ENCODE measurements around the gene SINHCAF.
"Not testable (repeated sequence)": the region's sequence is repeated elsewhere in the genome, so short reads cannot be mapped to it uniquely, and the experiment has no call there.

The SINHCAF gene

GRCh38 chr12:31260840-31261239 is 65.1 kb downstream of the SINHCAF start:
- FAIRE-seq: no peak

- no peak for FAIRE-seq
These were observed 66.6 kb downstream of the SINHCAF start for GRCh38 chr12:31259136-31259886.

- no peak for FAIRE-seq
These were observed 68.2 kb downstream of the SINHCAF start for GRCh38 chr12:31257784-31258183.

- FAIRE-seq: peak; percentile 92
These were observed 74.0 kb downstream of the SINHCAF start for GRCh38 chr12:31251707-31252611.

- no peak for FAIRE-seq
These were observed 75.8 kb downstream of the SINHCAF start for GRCh38 chr12:31250179-31250578.

GRCh38 chr12:31249356-31249755 is 76.6 kb downstream of the SINHCAF start:
- no peak for FAIRE-seq

GRCh38 chr12:31248815-31249214 is 77.1 kb downstream of the SINHCAF start:
- FAIRE-seq: no peak

GRCh38 chr12:31248337-31248736 is 77.6 kb downstream of the SINHCAF start:
- no peak for FAIRE-seq

- no peak for FAIRE-seq
These were observed 79.5 kb downstream of the SINHCAF start for GRCh38 chr12:31246470-31246850.

GRCh38 chr12:31245822-31246469 is 80.0 kb downstream of the SINHCAF start:
- FAIRE-seq: no peak

GRCh38 chr12:31242418-31242817 is 83.5 kb downstream of the SINHCAF start:
- FAIRE-seq: not testable (repeated sequence)

GRCh38 chr12:31238764-31239387 is 87.1 kb downstream of the SINHCAF start:
- FAIRE-seq: no peak

- FAIRE-seq: not testable (repeated sequence)
These were observed 87.6 kb downstream of the SINHCAF start for GRCh38 chr12:31238333-31238732.

GRCh38 chr12:31236998-31237637 is 88.8 kb downstream of the SINHCAF start:
- no peak for FAIRE-seq

- FAIRE-seq: no peak
These were observed 90.0 kb downstream of the SINHCAF start for GRCh38 chr12:31235868-31236395.

- no peak for FAIRE-seq
These were observed 90.7 kb downstream of the SINHCAF start for GRCh38 chr12:31234955-31235867.

- no peak for FAIRE-seq
These were observed 91.7 kb downstream of the SINHCAF start for GRCh38 chr12:31234053-31234840.

GRCh38 chr12:31233061-31233730 is 92.8 kb downstream of the SINHCAF start:
- FAIRE-seq: no peak

GRCh38 chr12:31232361-31232965 is 93.5 kb downstream of the SINHCAF start:
- FAIRE-seq: no peak

All from endometrium (tissue), 2 donors.